Spleen (tissue), 11 donors: Measurements from ENCODE around the gene RNF31. TPM values are rescaled to one million over a fixed set of nuclear protein-coding genes. Genes with fewer than 3 reads are reported as not detected.

Experiments used
- DNase-seq: peaks from one replicate; pipeline ENCODE4 v3.0.0-alpha.2; 2020
- H3K27ac ChIP-seq, 8 donors: fragments of 200-600 bp; sonication (generic) in 7 of 8; 1 replicate in 4 of 8; 2 replicates in 4 of 8; pipeline versions ENCODE4 v1.5.0 to v1.8.0; 2016 to 2021; ENCODE audit warnings: inconsistent platforms in 4 of 8, mild to moderate bottlenecking in 4 of 8, moderate library complexity in 1 of 8
- H3K27me3 ChIP-seq, 7 donors: fragments of 200-600 bp; sonication (generic) in 6 of 7; replicated peaks in 1 of 7; 1 replicate in 4 of 7; 2 replicates in 3 of 7; pipeline versions ENCODE4 v1.5.0 to v1.8.0; 2016 to 2021; ENCODE audit warnings: inconsistent platforms in 3 of 7, mild to moderate bottlenecking in 1 of 7
- H3K36me3 ChIP-seq, 6 donors: fragments of 200-600 bp; sonication (generic) in 5 of 6; 1 replicate in 4 of 6; 2 replicates in 2 of 6; pipeline versions ENCODE4 v1.5.0 to v1.8.0; 2016 to 2021; ENCODE audit warnings: inconsistent platforms in 2 of 6
- H3K4me1 ChIP-seq, 6 donors: fragments of 200-600 bp; sonication (generic) in 5 of 6; 1 replicate in 3 of 6; 2 replicates in 3 of 6; pipeline versions ENCODE4 v1.5.0 to v1.8.0; 2016 to 2021; ENCODE audit warnings: inconsistent platforms in 3 of 6
- H3K4me3 ChIP-seq, 8 donors: fragments of 200-600 bp; sonication (generic) in 7 of 8; 1 replicate in 4 of 8; 2 replicates in 4 of 8; pipeline versions ENCODE4 v1.5.0 to v1.8.0; 2016 to 2021; ENCODE audit warnings: inconsistent platforms in 4 of 8, mild to moderate bottlenecking in 4 of 8, moderate library complexity in 2 of 8
- H3K9me3 ChIP-seq, 8 donors: fragments of 200-600 bp; sonication (generic) in 7 of 8; 1 replicate in 4 of 8; 2 replicates in 4 of 8; pipeline versions ENCODE4 v1.5.0 to v1.8.0; 2016 to 2021; ENCODE audit warnings: inconsistent platforms in 4 of 8
- POLR2A ChIP-seq, 3 donors: fragments of 450-650 bp; IDR thresholded peaks; one replicate each; pipeline ENCODE4 v1.5.1; 2017; ENCODE audit warnings: antibody characterized with exemption in 3 of 3, mild to moderate bottlenecking in 1 of 3
- POLR2AphosphoS5 ChIP-seq, 3 donors: sonication (generic); formaldehyde crosslinking; IDR thresholded peaks; one replicate each; pipeline ENCODE4 v1.5.1; 2017; ENCODE audit warnings: antibody characterized with exemption in 3 of 3
- WGBS, 5 donors: extraction: QIAGEN DNeasy Blood & Tissue Kit in 3 of 5; methylation state at CpG; one replicate each; pipeline versions ENCODE4 v1.1.5 to v1.1.7; 2013 to 2018; 5-methylcytosine and 5-hydroxymethylcytosine counted together
- intact Hi-C: fragments of 100-400 bp; cut with DNase I; formaldehyde crosslinking; loops from one replicate; pipeline ENCODE4 v1.15.0; 2023; ENCODE audit warnings: low total_unique reads
- polyA plus RNA-seq, 3 donors: library from polyadenylated mRNA; stranded (reverse); fragments of 200-250 nt; gene quantifications; one replicate each; pipeline ENCODE4 v1.2.1, GENCODE V29; 2013
- total RNA-seq, 7 donors: library from RNA; depleted of rRNA in 3 of 7; stranded (reverse); fragments of >200 nt in 3 of 7; fragmentation: NEBNext Ultra II Directional in 4 of 7; extraction: Animal tissue kit (Norgen Biotek cat#: 25700) in 4 of 7; gene quantifications; one replicate each; pipeline versions ENCODE4 v1.1.0 to v1.2.1, GENCODE V29; 2016 to 2021
- TF ChIP-seq, protein P1 (sequence below), 11 experiments: fragments of 200-600 bp in 7 of 11; fragments of 450-650 bp in 4 of 11; sonication (generic) in 4 of 11; IDR thresholded peaks in 8 of 11; conservative IDR thresholded peaks in 3 of 11; 1 replicate in 7 of 11; 2 replicates in 4 of 11; pipeline versions ENCODE4 v1.4.0 to v1.8.0; 2016 to 2021; ENCODE audit warnings: antibody characterized with exemption in 11 of 11, inconsistent platforms in 4 of 11, mild to moderate bottlenecking in 1 of 11
- donor health status: healthy with polysubstance abuse.
- donor health status: DM: no; HTN: no; CAD: no; lungs with moderate emphysema.
- donor health status: DM: no; HTN: no; CAD: no.
- donor health status: Bipolar disorder and iron deficiency.
- donor health status: healthy.
- donor health status: DM: no; HTN: no; CAD: no.
- donor health status: DM: yes; HTN: yes; CAD: no.

Gene RNF31
- total and polyA plus RNA-seq, 10 donors = 56.5 to 148 (median 103) TPM

DNA sequence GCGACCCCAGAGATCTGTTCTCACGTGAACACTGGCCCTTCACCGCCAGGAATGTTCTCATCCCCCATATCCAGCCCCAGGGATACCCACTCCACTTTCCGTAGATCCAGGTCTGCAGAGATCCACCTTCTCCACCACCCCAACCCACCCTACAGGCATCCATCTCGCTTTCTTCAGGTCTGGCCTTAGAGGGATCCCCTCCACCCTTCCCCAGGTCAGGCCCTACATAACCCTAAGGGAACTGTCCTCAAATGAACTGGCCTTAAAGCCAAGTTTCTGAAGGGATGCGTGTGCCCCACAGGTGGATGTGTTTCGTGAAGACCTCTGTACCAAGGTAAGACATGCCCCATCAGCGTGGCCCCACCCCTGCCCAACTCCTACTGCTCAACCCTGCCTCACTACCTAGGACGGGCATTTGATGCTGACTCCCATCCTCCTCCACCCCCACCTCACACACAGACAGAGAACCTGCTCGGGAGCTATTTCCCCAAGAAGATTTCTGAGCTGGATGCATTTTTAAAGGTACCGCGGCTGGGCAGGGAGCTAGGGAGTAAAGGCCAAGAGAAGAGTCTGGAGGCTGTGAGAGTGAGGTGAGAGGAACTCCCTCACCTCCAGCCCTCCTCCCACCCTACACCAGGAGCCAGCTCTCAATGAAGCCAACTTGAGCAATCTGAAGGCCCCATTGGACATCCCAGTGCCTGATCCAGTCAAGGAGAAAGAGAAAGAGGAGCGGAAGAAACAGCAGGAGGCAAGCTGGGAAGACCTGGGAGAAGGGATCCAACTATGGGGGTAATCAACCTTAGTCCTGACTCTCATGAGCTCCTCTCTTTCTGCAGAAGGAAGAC is 10.4 kb upstream of the RNF31 start:
- Histone ChIP-seq H3K27ac (peak overlapping the region; percentile 92 to 99 (median 97)), H3K27me3 (no peaks in the 10 kb centered on the region), H3K36me3 (peaks cover 3 to 36% (median 25%) of the 10 kb centered on the region in 6 donors), H3K4me3 (peak overlapping the region; percentile 72 to 98 (median 92)), H3K9me3 (no peaks in the 10 kb centered on the region), H3K4me1 (peaks cover 40 to 82% (median 63%) of the 10 kb centered on the region in 6 donors)
- 28 to 44% (median 32%) methylated on average over 13 of the region's 13 CpGs for WGBS, 5 donors
- TF ChIP-seq POLR2A (IDR thresholded peaks at IDR 0.05) (no peak), POLR2AphosphoS5 (IDR thresholded peaks at IDR 0.05) (no peak)
- TF ChIP-seq, protein P1, sequence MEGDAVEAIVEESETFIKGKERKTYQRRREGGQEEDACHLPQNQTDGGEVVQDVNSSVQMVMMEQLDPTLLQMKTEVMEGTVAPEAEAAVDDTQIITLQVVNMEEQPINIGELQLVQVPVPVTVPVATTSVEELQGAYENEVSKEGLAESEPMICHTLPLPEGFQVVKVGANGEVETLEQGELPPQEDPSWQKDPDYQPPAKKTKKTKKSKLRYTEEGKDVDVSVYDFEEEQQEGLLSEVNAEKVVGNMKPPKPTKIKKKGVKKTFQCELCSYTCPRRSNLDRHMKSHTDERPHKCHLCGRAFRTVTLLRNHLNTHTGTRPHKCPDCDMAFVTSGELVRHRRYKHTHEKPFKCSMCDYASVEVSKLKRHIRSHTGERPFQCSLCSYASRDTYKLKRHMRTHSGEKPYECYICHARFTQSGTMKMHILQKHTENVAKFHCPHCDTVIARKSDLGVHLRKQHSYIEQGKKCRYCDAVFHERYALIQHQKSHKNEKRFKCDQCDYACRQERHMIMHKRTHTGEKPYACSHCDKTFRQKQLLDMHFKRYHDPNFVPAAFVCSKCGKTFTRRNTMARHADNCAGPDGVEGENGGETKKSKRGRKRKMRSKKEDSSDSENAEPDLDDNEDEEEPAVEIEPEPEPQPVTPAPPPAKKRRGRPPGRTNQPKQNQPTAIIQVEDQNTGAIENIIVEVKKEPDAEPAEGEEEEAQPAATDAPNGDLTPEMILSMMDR (IDR thresholded peaks at IDR 0.05 in 8 of 11, conservative IDR thresholded peaks at IDR 0.05 in 3 of 11) = no peak
- intact Hi-C loops = no loop called here
- peak; percentile 76 for DNase-seq

DNA sequence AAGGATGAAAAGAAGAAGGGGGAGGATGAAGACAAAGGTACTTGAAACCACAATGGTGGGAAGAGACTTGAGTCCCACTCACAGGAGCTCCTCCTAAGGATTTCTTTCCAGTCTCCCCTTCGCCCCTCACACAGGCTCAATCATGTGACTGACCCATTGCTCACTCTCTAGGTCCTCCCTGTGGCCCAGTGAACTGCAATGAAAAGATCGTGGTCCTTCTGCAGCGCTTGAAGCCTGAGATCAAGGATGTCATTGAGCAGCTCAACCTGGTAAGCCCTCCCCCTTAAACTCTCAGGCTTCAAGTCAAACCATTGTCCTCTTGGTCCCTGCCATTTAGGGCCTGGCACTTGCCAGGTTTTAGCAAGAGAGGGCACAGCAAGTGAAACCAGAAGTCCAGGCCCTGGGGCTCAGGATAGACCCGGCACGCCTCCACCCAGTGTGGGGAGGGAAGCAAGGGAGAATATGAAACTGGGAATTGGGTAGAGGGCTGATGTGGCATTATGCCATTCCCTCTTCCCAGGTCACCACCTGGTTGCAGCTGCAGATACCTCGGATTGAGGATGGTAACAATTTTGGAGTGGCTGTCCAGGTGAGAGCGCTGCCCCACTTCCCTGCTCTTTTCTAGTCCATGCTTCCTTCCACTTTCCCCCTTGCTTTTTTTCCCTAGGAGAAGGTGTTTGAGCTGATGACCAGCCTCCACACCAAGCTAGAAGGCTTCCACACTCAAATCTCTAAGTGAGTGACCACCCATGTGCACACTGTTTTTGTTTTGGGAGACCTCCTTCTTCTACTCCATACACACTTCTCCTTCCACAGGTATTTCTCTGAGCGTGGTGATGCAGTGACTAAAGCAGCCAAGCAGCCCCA is 9.5 kb upstream of the RNF31 start:
- peaks cover 41 to 82% (median 63%) of the 10 kb centered on the region in 6 donors for H3K4me1 ChIP-seq
- intact Hi-C loops = no loop called here
- no peaks in the 10 kb centered on the region for H3K27me3 ChIP-seq
- peaks cover 3 to 38% (median 25%) of the 10 kb centered on the region in 6 donors for H3K36me3 ChIP-seq
- 86 to 94% (median 88%) methylated on average over 8 of the region's 8 CpGs for WGBS, 5 donors
- peak overlapping the region in 5 of 8 donors; percentile 92 to 99 (median 97) for H3K27ac ChIP-seq
- H3K4me3 ChIP-seq = peak overlapping the region in 4 of 8 donors; percentile 11 to 97 (median 82)
- TF ChIP-seq POLR2AphosphoS5 (IDR thresholded peaks at IDR 0.05) (no peak), POLR2A (IDR thresholded peaks at IDR 0.05) (no peak)
- TF ChIP-seq, protein P1 (IDR thresholded peaks at IDR 0.05 in 8 of 11, conservative IDR thresholded peaks at IDR 0.05 in 3 of 11) = no peak
- no peaks in the 10 kb centered on the region for H3K9me3 ChIP-seq
- DNase-seq = peak; percentile 69

DNA sequence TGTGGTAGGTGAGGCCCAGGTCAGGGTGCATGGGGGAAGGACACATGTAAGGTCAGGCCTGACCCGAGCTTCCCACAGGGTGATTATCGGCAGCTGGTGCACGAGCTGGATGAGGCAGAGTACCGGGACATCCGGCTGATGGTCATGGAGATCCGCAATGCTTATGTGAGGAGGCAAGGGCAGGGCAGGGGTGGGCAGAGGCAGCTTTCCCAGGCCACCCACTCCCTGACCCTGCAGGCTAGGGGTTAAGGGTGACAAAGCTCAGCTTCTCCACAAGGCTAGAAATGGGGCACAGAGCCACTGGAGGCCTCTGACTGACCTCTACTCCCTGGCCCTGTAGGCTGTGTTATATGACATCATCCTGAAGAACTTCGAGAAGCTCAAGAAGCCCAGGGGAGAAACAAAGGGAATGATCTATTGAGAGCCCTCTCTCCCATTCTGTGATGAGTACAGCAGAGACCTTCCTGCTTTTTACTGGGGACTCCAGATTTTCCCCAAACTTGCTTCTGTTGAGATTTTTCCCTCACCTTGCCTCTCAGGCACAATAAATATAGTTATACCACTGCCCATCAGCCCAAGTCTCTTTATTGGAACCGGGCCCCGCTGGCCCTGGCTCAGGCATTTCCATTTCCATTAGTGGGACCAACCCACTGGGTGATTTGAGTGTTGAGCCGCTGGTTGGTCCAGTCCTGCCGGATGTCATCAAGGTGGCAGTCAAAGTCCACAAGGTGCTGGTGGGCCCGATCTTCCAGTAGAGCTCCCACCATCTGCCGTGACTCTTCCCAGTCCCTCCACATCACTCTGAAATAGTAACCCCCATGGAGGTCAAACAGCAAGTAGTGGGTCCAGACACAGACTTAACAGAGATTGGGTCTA is 8.7 kb upstream of the RNF31 start:
- DNase-seq = peak; percentile 76
- peaks cover 41 to 84% (median 64%) of the 10 kb centered on the region in 6 donors for H3K4me1 ChIP-seq
- peak overlapping the region in 5 of 8 donors; percentile 9 to 98 (median 96) for H3K27ac ChIP-seq
- intact Hi-C loops = no loop called here
- no peaks in the 10 kb centered on the region for H3K27me3 ChIP-seq
- TF ChIP-seq POLR2AphosphoS5 (IDR thresholded peaks at IDR 0.05) = peak in 2 of 3 donors; percentile 30 to 53
- no peak for TF ChIP-seq POLR2A (IDR thresholded peaks at IDR 0.05)
- peaks cover 3 to 47% (median 30%) of the 10 kb centered on the region in 6 donors for H3K36me3 ChIP-seq
- 78 to 87% (median 84%) methylated on average over 13 of the region's 13 CpGs for WGBS, 5 donors
- H3K9me3 ChIP-seq = no peaks in the 10 kb centered on the region
- H3K4me3 ChIP-seq = peak overlapping the region in 1 of 8 donors; percentile 97
